PC-3 (cell line): Measurements from ENCODE around the gene TDRD1. TPM values are rescaled to one million over a fixed set of nuclear protein-coding genes. Genes with fewer than 3 reads are reported as not detected.

Experiments used
- ATAC-seq: fragments of 200-7000 bp; cut with Tn5 transposase; 2 replicates; pipeline ENCODE4 v1.9.1; 2020; ENCODE audit warnings: mild to moderate bottlenecking, moderate library complexity
- BruUV-seq: library from RNA; stranded (reverse); fragments of 400-500 nt; replicated peaks from 2 replicates; lab custom pipeline; 2021; lab: Mats Ljungman, UMichigan
- CTCF ChIA-PET: fragments of 300-600 bp; sonication (Branson Sonifier 250); formaldehyde crosslinking; loops from one replicate; lab custom pipeline; 2022; ENCODE audit warnings: antibody characterized with exemption; lab: Charles Lee
- POLR2A ChIA-PET: fragments of 300-600 bp; sonication (Branson Sonifier 250); formaldehyde crosslinking; loops from one replicate; lab custom pipeline; 2022; ENCODE audit warnings: antibody characterized with exemption; ENCODE audit not compliant: unreplicated experiment; lab: Charles Lee
- DNase-seq: peaks from one replicate; pipeline ENCODE4 v3.0.0-alpha.2; 2015
- H2AFZ ChIP-seq: fragments of 300-600 bp; sonication (generic); 2 replicates; pipeline ENCODE4 v1.6.0; 2016; ENCODE audit warnings: antibody characterized with exemption, low read length
- H3F3A ChIP-seq: fragments of 300-600 bp; sonication (generic); one replicate; pipeline ENCODE4 v1.6.0; 2017; ENCODE audit warnings: antibody characterized with exemption, low read length, control low read depth, mild to moderate bottlenecking; ENCODE audit not compliant: unreplicated experiment
- H3K27ac ChIP-seq: fragments of 300-600 bp; sonication (generic); 2 replicates; pipeline ENCODE4 v1.5.1; 2016; ENCODE audit warnings: mild to moderate bottlenecking, low read length
- H3K27me3 ChIP-seq: fragments of 300-600 bp; sonication (generic); 2 replicates; pipeline ENCODE4 v1.6.1; 2016; ENCODE audit warnings: low read length, mixed read lengths
- H3K36me3 ChIP-seq: fragments of 300-600 bp; sonication (generic); 2 replicates; pipeline ENCODE4 v1.6.1; 2016; ENCODE audit warnings: low read depth, mixed run types, low read length, mixed read lengths
- H3K4me1 ChIP-seq: fragments of 300-600 bp; sonication (generic); 2 replicates; pipeline ENCODE4 v1.5.1; 2016; ENCODE audit warnings: low read length; ENCODE audit not compliant: insufficient read depth
- H3K4me2 ChIP-seq: fragments of 300-600 bp; sonication (generic); 2 replicates; pipeline ENCODE4 v1.6.0; 2016; ENCODE audit warnings: low read length
- H3K4me3 ChIP-seq: fragments of 300-600 bp; sonication (generic); 2 replicates; pipeline ENCODE4 v1.5.1; 2016; ENCODE audit warnings: mild to moderate bottlenecking, low read length, mixed read lengths
- H3K79me2 ChIP-seq: fragments of 300-600 bp; sonication (generic); 2 replicates; pipeline ENCODE4 v1.6.1; 2017; ENCODE audit warnings: low read length, mixed read lengths
- H3K9ac ChIP-seq: fragments of 300-600 bp; sonication (generic); 2 replicates; pipeline ENCODE4 v1.6.0; 2016; ENCODE audit warnings: mild to moderate bottlenecking, low read length
- H3K9me2 ChIP-seq: fragments of 300-600 bp; sonication (generic); replicated peaks from 2 replicates; pipeline ENCODE4 v1.6.1; 2016; ENCODE audit warnings: mixed run types, low read length, mixed read lengths
- H3K9me3 ChIP-seq: fragments of 300-600 bp; sonication (generic); 2 replicates; pipeline ENCODE4 v1.6.1; 2016; ENCODE audit warnings: low read length, mixed read lengths
- H4K20me1 ChIP-seq: fragments of 300-600 bp; sonication (generic); 2 replicates; pipeline ENCODE4 v1.6.1; 2016; ENCODE audit warnings: low read length, mixed read lengths
- CTCF ChIP-seq: fragments of 300-600 bp; sonication (generic); conservative IDR thresholded peaks from 2 replicates; pipeline ENCODE4 v1.5.1; 2017; ENCODE audit warnings: antibody characterized with exemption, low read depth, mild to moderate bottlenecking, low read length
- EZH2 ChIP-seq: fragments of 300-600 bp; sonication (generic); IDR thresholded peaks from one replicate; pipeline ENCODE4 v1.6.1; 2017; ENCODE audit warnings: antibody characterized with exemption, mild to moderate bottlenecking, low read length; ENCODE audit not compliant: unreplicated experiment
- EZH2phosphoT487 ChIP-seq: fragments of 300-600 bp; sonication (generic); IDR thresholded peaks from 2 replicates; pipeline ENCODE4 v1.6.1; 2018; ENCODE audit warnings: mild to moderate bottlenecking, antibody characterized with exemption, low read length, borderline replicate concordance
- intact Hi-C: fragments of 100-400 bp; cut with micrococcal nuclease; formaldehyde crosslinking; loops from 2 replicates; pipeline ENCODE4 v1.9.0; 2023
- total RNA-seq: library from RNA; depleted of rRNA; stranded (reverse); fragments of >200 nt; gene quantifications from 2 replicates; pipeline ENCODE4 v1.2.3, GENCODE V29; 2014

TDRD1 gene
- total RNA-seq, 1 experiment from 2014 or later: not detected

GRCh38 chr10:114245121-114245791, 66.1 kb downstream of the TDRD1 start:
- ATAC-seq (no peak; the same call in 1 of the 2 replicates), DNase-seq (peak; percentile 48)
- Histone ChIP-seq H3K4me1 (peaks cover 11% of the 10 kb centered on the region; the same call in 1 of the 2 replicates), H3K36me3 (no peaks in the 10 kb centered on the region), H3K9ac (no peak overlapping the region), H3K4me3 (no peak overlapping the region), H2AFZ (no peak overlapping the region), H4K20me1 (no peaks in the 10 kb centered on the region), H3K27me3 (peaks cover 35% of the 10 kb centered on the region), H3K9me3 (no peaks in the 10 kb centered on the region), H3K4me2 (peak overlapping the region; percentile 34; the same call in 1 of the 2 replicates), H3K79me2 (no peaks in the 10 kb centered on the region), H3K27ac (no peak overlapping the region), H3K9me2 (no peaks in the 10 kb centered on the region), H3F3A (no peaks in the 10 kb centered on the region)
- POLR2A ChIA-PET: no interaction called here
- BruUV-seq: no TSS peak
- CTCF ChIA-PET: interaction anchor here (0.7 kb wide), 2 partner anchors 41 to 138 kb away, joined by 3 read pairs; no protein-coding TSS in a partner anchor
- TF ChIP-seq CTCF (no peak), EZH2phosphoT487 (no peak), EZH2 (no peak)
- intact Hi-C loops: no loop called here

- peaks cover 11% of the 10 kb centered on the region; the same call in 1 of the 2 replicates for H3K4me1 ChIP-seq
- H3K27me3 ChIP-seq: peaks cover 20% of the 10 kb centered on the region
- BruUV-seq: no TSS peak
- POLR2A ChIA-PET: no interaction called here
- H3K27ac ChIP-seq: no peak overlapping the region
- no peak overlapping the region for H3K4me3 ChIP-seq
- ATAC-seq: no peak; the same call in 1 of the 2 replicates
- H4K20me1 ChIP-seq: no peaks in the 10 kb centered on the region
- H3K9ac ChIP-seq: no peak overlapping the region
- H3K9me2 ChIP-seq: no peaks in the 10 kb centered on the region
- H3F3A ChIP-seq: no peaks in the 10 kb centered on the region
- intact Hi-C loops: no loop called here
- peak; percentile 32 for DNase-seq
- no peaks in the 10 kb centered on the region for H3K9me3 ChIP-seq
- no peaks in the 10 kb centered on the region for H3K79me2 ChIP-seq
- no peak overlapping the region for H2AFZ ChIP-seq
- no peak overlapping the region for H3K4me2 ChIP-seq
- CTCF ChIA-PET: no interaction called here
- H3K36me3 ChIP-seq: no peaks in the 10 kb centered on the region
- TF ChIP-seq EZH2 (no peak), EZH2phosphoT487 (no peak), CTCF (no peak)
Observed at GRCh38 chr10:114246679-114247305, 67.6 kb downstream of the TDRD1 start.

- BruUV-seq: no TSS peak
- Histone ChIP-seq H3K79me2 (no peaks in the 10 kb centered on the region), H3K27me3 (no peaks in the 10 kb centered on the region), H3F3A (no peaks in the 10 kb centered on the region), H3K9ac (no peak overlapping the region), H3K36me3 (no peaks in the 10 kb centered on the region), H3K27ac (no peak overlapping the region), H4K20me1 (no peaks in the 10 kb centered on the region), H2AFZ (no peak overlapping the region), H3K9me3 (no peaks in the 10 kb centered on the region), H3K4me1 (peaks cover 6% of the 10 kb centered on the region; the same call in 1 of the 2 replicates), H3K4me3 (no peak overlapping the region), H3K9me2 (no peaks in the 10 kb centered on the region), H3K4me2 (no peak overlapping the region)
- no peak for TF ChIP-seq EZH2
- no peak for TF ChIP-seq EZH2phosphoT487
- TF ChIP-seq CTCF: no peak
- ChIA-PET CTCF (no interaction called here), POLR2A (no interaction called here)
- DNase-seq (no peak), ATAC-seq (no peak)
- intact Hi-C loops: no loop called here
Observed at GRCh38 chr10:114250236-114250635, 71.1 kb downstream of the TDRD1 start.
